Adrenal gland (tissue), 12 donors: Measurements from ENCODE around the gene MARS1. TPM values are rescaled to one million over a fixed set of nuclear protein-coding genes. Genes with fewer than 3 reads are reported as not detected.
"Not testable (repeated sequence)": the region's sequence is repeated elsewhere in the genome, so short reads cannot be mapped to it uniquely, and the experiment has no call there.

Experiments
- DNase-seq, 7 donors: peaks; one replicate each; pipeline ENCODE4 v3.0.0-alpha.2; 2019 to 2020
- H3K27ac ChIP-seq, 5 donors: fragments of 200-600 bp; sonication (generic) in 4 of 5; 1 replicate in 3 of 5; 2 replicates in 2 of 5; pipeline versions ENCODE4 v1.5.1 to v1.8.0; 2016 to 2020; ENCODE audit warnings: mild to moderate bottlenecking in 1 of 5
- H3K27me3 ChIP-seq: fragments of 200-600 bp; 2 replicates; pipeline ENCODE4 v1.8.0; 2021
- H3K36me3 ChIP-seq, 2 donors: fragments of 200-600 bp; replicated peaks in 1 of 2; 1 replicate in 1 of 2; 2 replicates in 1 of 2; pipeline versions ENCODE4 v1.5.1 to v1.8.0; 2018 to 2022
- H3K4me1 ChIP-seq, 2 donors: fragments of 200-600 bp; replicated peaks in 1 of 2; 1 replicate in 1 of 2; 2 replicates in 1 of 2; pipeline versions ENCODE4 v1.5.1 to v1.8.0; 2018 to 2021
- H3K4me3 ChIP-seq, 4 donors: fragments of 200-600 bp; sonication (generic) in 3 of 4; one replicate each; pipeline ENCODE4 v1.5.1; 2016 to 2018
- H3K9me3 ChIP-seq, 3 donors: fragments of 200-600 bp; sonication (generic) in 1 of 3; replicated peaks in 1 of 3; 1 replicate in 2 of 3; 2 replicates in 1 of 3; pipeline versions ENCODE4 v1.5.1 to v1.8.0; 2016 to 2021
- POLR2A ChIP-seq, 2 donors: fragments of 450-650 bp; IDR thresholded peaks; one replicate each; pipeline ENCODE4 v1.6.1; 2017; ENCODE audit warnings: antibody characterized with exemption in 2 of 2, mild to moderate bottlenecking in 2 of 2, moderate library complexity in 1 of 2
- WGBS, 4 donors: extraction: QIAGEN DNeasy Blood & Tissue Kit in 2 of 4; methylation state at CpG; one replicate each; pipeline versions ENCODE4 v1.1.5 to v1.1.7; 2013 to 2017; 5-methylcytosine and 5-hydroxymethylcytosine counted together
- intact Hi-C, 2 donors: fragments of 100-400 bp; cut with DNase I; formaldehyde crosslinking; loops; one replicate each; pipeline versions ENCODE4 v1.14.1 to v1.15.0; 2022 to 2023
- polyA plus RNA-seq, 3 donors: library from polyadenylated mRNA; stranded (reverse); fragments of 200-250 nt in 2 of 3; fragments of 350-450 nt in 1 of 3; fragmentation: Illumina TruSeq in 1 of 3; extraction: RNeasy Lipid Tissue Mini Kit (QIAGEN cat#74804) in 1 of 3; gene quantifications; one replicate each; pipeline ENCODE4 v1.2.3, GENCODE V29; 2013 to 2014
- total RNA-seq, 9 donors: library from RNA; depleted of rRNA in 4 of 9; stranded (reverse); fragments of >200 nt in 4 of 9; fragments of 120-200 nt in 1 of 9; fragmentation: NEBNext Ultra II Directional in 1 of 9; extraction: Animal tissue kit (Norgen Biotek cat#: 25700) in 1 of 9; gene quantifications; one replicate each; pipeline versions ENCODE4 v1.1.0 to v1.2.4, GENCODE V29; 2013 to 2023
- TF ChIP-seq, protein P1 (sequence below), 6 experiments: fragments of 450-650 bp in 4 of 6; fragments of 200-600 bp in 2 of 6; sonication (generic) in 1 of 6; IDR thresholded peaks; 1 replicate in 5 of 6; 2 replicates in 1 of 6; pipeline versions ENCODE4 v1.5.1 to v1.8.0; 2016 to 2021; ENCODE audit warnings: antibody characterized with exemption in 6 of 6, mild to moderate bottlenecking in 2 of 6, moderate library complexity in 1 of 6
- donor health status: healthy with polysubstance abuse.
- donor health status: Bipolar disorder and iron deficiency.
- donor health status: DM: yes; HTN: yes; CAD: no.
- donor health status: DM: no; HTN: no; CAD: no.
- donor health status: DM: no; HTN: no; CAD: no.
- donor health status: DM: yes; HTN: yes; CAD: no.

Gene MARS1
- total and polyA plus RNA-seq, 12 donors, result 38.3 to 210 (median 135) TPM

DNA sequence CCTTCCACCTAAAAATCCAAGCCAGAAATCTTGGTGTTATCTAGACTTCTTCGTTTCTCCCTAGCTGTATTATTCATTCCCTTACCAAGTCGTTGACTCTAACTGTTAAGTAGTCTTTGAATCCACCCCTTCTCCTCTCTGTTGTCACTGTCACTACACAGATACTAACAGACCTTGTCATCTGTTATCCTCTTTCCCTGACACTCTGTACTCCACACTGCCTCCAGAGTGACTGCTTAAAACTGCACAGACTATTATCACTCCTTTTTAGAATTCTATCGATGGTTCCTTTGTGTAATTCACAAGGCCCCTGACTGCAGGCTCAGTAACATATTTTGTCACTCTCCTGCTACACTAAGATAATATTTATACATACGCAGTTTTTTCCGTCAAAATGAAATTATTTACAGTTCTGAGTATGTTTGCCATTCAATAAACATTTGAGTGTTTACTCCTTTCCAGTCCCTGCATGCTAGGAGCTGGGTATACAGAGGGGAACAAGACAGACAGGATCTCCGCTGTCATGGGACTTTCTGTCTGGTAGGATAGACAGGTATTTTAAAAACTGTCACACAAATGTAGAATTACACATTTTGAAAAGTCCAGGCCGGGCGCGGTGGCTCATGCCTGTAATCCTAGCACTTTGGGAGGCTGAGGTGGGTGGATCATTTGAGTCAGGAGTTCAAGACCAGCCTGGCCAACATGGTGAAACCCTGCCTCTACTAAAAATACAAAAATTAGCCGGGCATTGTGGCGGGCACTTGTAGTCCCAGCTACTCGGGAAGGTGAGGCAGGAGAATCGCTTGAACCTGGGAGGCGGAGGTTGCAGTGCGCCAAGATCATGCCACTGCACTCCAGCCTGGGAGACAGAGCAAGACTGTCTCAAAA is 3.8 kb downstream of the MARS1 start:
- H3K27me3 ChIP-seq, result no peaks in the 10 kb centered on the region
- WGBS, 4 donors, result 87 to 93% (median 90%) methylated on average over 14 to 15 of the region's 15 CpGs
- H3K36me3 ChIP-seq, result peaks cover 0 to 39% of the 10 kb centered on the region in 2 donors
- H3K4me3 ChIP-seq, result no peak overlapping the region
- no peak for DNase-seq
- H3K27ac ChIP-seq, result no peak overlapping the region
- H3K9me3 ChIP-seq, result no peaks in the 10 kb centered on the region
- peaks cover 10 to 11% of the 10 kb centered on the region in 2 donors for H3K4me1 ChIP-seq
- TF ChIP-seq, protein P1, sequence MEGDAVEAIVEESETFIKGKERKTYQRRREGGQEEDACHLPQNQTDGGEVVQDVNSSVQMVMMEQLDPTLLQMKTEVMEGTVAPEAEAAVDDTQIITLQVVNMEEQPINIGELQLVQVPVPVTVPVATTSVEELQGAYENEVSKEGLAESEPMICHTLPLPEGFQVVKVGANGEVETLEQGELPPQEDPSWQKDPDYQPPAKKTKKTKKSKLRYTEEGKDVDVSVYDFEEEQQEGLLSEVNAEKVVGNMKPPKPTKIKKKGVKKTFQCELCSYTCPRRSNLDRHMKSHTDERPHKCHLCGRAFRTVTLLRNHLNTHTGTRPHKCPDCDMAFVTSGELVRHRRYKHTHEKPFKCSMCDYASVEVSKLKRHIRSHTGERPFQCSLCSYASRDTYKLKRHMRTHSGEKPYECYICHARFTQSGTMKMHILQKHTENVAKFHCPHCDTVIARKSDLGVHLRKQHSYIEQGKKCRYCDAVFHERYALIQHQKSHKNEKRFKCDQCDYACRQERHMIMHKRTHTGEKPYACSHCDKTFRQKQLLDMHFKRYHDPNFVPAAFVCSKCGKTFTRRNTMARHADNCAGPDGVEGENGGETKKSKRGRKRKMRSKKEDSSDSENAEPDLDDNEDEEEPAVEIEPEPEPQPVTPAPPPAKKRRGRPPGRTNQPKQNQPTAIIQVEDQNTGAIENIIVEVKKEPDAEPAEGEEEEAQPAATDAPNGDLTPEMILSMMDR (IDR thresholded peaks at IDR 0.05), result no peak
- no peak for TF ChIP-seq POLR2A (IDR thresholded peaks at IDR 0.05)
- intact Hi-C loops, result no loop called here

- H3K27me3 ChIP-seq, intact Hi-C loops, H3K27ac ChIP-seq, H3K4me1 ChIP-seq, H3K4me3 ChIP-seq, H3K9me3 ChIP-seq, DNase-seq: not testable (repeated sequence)
- peaks cover 0 to 52% of the 10 kb centered on the region in 2 donors for H3K36me3 ChIP-seq
- 85 to 97% (median 94%) methylated on average over 9 to 43 of the region's 48 CpGs for WGBS, 4 donors
Observed at GRCh38 chr12:57495051-57495701, 7.3 kb downstream of the MARS1 start.

GRCh38 chr12:57496822-57497221 is 9.0 kb downstream of the MARS1 start:
- Histone ChIP-seq H3K36me3 (peaks cover 0 to 52% of the 10 kb centered on the region in 2 donors), H3K27ac (no peak overlapping the region), H3K4me3 (no peak overlapping the region), H3K4me1 (no peaks in the 10 kb centered on the region), H3K27me3 (no peaks in the 10 kb centered on the region), H3K9me3 (no peaks in the 10 kb centered on the region)
- intact Hi-C loops, result no loop called here
- no peak for DNase-seq
- no peak for TF ChIP-seq POLR2A (IDR thresholded peaks at IDR 0.05)
- TF ChIP-seq, protein P1 (IDR thresholded peaks at IDR 0.05), result no peak

GRCh38 chr12:57497223-57498131 is 9.6 kb downstream of the MARS1 start:
- peaks cover 0 to 53% of the 10 kb centered on the region in 2 donors for H3K36me3 ChIP-seq
- WGBS, 4 donors, result 92 to 95% (median 94%) methylated on average over 12 of the region's 12 CpGs
- no peak for DNase-seq
- no peaks in the 10 kb centered on the region for H3K9me3 ChIP-seq
- no peak for TF ChIP-seq POLR2A (IDR thresholded peaks at IDR 0.05)
- TF ChIP-seq, protein P1 (IDR thresholded peaks at IDR 0.05), result no peak
- intact Hi-C loops, result no loop called here
- no peak overlapping the region for H3K4me3 ChIP-seq
- no peaks in the 10 kb centered on the region for H3K27me3 ChIP-seq
- H3K4me1 ChIP-seq, result no peaks in the 10 kb centered on the region
- H3K27ac ChIP-seq, result no peak overlapping the region
